ENCODE data around the gene GLI1.
"Not testable (repeated sequence)": the region's sequence is repeated elsewhere in the genome, so short reads cannot be mapped to it uniquely, and the experiment has no call there.

GLI1 gene

DNA sequence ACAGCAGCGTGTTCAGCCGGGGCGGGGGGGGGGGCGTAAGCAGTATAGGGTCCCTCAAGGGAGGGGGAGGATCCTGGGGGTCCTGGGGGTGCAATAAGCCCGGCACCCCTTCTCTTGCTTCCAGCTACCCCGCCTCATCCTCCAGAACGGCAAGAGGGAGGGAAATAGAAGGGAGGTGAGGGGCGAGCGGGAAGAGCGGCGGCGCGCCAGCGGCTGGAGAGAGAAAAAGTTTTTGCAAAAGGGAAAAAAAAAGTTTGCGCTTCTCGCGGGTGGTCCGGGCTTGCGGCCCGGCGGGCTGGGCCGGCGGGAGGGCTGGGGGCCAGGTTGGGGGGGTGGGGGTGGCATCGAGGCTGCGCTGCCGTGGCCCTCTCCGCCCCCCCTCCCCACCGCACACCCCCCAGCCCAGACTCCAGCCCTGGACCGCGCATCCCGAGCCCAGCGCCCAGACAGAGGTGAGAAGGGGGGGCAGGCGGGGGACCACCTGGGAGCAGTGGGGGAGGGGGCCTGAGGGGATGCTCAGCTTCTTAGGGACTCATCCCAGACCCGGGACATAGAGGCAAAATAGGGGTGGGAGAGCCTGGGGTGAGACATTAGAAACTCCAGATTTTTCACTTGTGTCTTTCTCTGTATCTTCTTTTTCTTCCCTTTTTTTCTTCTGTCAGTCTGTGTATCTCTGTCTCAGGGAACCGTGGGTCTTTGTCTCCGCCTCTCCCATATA, at the start of gene GLI1:
Gene GLI1 (plus strand): TSS at position 36 of the 718 bp plus-strand sequence. CDS start 3,907 bp downstream, outside the sequence.
- ATAC-seq: peak; percentile 3
- TF ChIP-seq, protein P1, sequence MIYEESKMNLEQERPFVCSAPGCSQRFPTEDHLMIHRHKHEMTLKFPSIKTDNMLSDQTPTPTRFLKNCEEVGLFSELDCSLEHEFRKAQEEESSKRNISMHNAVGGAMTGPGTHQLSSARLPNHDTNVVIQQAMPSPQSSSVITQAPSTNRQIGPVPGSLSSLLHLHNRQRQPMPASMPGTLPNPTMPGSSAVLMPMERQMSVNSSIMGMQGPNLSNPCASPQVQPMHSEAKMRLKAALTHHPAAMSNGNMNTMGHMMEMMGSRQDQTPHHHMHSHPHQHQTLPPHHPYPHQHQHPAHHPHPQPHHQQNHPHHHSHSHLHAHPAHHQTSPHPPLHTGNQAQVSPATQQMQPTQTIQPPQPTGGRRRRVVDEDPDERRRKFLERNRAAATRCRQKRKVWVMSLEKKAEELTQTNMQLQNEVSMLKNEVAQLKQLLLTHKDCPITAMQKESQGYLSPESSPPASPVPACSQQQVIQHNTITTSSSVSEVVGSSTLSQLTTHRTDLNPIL (CRISPR knock-in tag; IDR thresholded peaks at IDR 0.05; ENCODE audit: low read depth): no peak
- TF ChIP-seq RARB (CRISPR knock-in tag; IDR thresholded peaks at IDR 0.05) (no peak), CSRNP3 (CRISPR knock-in tag; IDR thresholded peaks at IDR 0.05) (no peak), CSDC2 (CRISPR knock-in tag; IDR thresholded peaks at IDR 0.05) (no peak), ISL1 (CRISPR knock-in tag; IDR thresholded peaks at IDR 0.05) (no peak), ESRRG (CRISPR knock-in tag; IDR thresholded peaks at IDR 0.05) (no peak), ZNF70 (CRISPR knock-in tag; IDR thresholded peaks at IDR 0.05) (no peak), SNAI2 (CRISPR knock-in tag; IDR thresholded peaks at IDR 0.05) (no peak), POU6F1 (CRISPR knock-in tag; IDR thresholded peaks at IDR 0.05; ENCODE audit: borderline replicate concordance, low read depth) (no peak), PPARA (CRISPR knock-in tag; IDR thresholded peaks at IDR 0.05; ENCODE audit: borderline replicate concordance) (no peak), TCF4 (CRISPR knock-in tag; IDR thresholded peaks at IDR 0.05; ENCODE audit: borderline replicate concordance) (no peak), OSR1 (CRISPR knock-in tag; IDR thresholded peaks at IDR 0.05) (no peak), ZFP3 (CRISPR knock-in tag; IDR thresholded peaks at IDR 0.05) (no peak), TOX (CRISPR knock-in tag; IDR thresholded peaks at IDR 0.05; ENCODE audit: borderline replicate concordance) (no peak), ZNF8 (CRISPR knock-in tag; IDR thresholded peaks at IDR 0.05) (no peak)
- TF ChIP-seq, protein P2, sequence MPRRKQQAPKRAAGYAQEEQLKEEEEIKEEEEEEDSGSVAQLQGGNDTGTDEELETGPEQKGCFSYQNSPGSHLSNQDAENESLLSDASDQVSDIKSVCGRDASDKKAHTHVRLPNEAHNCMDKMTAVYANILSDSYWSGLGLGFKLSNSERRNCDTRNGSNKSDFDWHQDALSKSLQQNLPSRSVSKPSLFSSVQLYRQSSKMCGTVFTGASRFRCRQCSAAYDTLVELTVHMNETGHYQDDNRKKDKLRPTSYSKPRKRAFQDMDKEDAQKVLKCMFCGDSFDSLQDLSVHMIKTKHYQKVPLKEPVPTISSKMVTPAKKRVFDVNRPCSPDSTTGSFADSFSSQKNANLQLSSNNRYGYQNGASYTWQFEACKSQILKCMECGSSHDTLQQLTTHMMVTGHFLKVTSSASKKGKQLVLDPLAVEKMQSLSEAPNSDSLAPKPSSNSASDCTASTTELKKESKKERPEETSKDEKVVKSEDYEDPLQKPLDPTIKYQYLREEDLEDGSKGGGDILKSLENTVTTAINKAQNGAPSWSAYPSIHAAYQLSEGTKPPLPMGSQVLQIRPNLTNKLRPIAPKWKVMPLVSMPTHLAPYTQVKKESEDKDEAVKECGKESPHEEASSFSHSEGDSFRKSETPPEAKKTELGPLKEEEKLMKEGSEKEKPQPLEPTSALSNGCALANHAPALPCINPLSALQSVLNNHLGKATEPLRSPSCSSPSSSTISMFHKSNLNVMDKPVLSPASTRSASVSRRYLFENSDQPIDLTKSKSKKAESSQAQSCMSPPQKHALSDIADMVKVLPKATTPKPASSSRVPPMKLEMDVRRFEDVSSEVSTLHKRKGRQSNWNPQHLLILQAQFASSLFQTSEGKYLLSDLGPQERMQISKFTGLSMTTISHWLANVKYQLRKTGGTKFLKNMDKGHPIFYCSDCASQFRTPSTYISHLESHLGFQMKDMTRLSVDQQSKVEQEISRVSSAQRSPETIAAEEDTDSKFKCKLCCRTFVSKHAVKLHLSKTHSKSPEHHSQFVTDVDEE (CRISPR knock-in tag; IDR thresholded peaks at IDR 0.05): no peak

DNA sequence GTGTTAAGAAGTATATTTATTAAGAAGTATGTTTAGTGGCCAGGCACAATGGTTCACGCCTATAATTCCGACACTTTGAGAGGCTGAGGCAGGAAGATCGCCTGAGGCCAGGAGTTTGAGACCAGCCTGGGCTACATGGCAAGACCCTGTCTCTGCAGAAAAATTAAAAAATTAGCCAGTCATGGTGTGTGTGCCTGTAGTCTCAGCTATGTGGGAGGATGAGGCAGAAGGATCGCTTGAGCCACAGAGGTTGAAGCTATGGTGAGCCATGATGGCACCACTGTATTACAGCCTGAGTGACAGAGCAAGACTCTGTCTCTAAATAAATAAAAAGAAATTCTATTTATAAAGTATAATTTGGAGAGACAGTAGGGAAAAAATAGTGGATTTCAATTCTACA, 49.1 kb upstream of the GLI1 start:
- no peak for TF ChIP-seq ZNF565 (CRISPR knock-in tag; conservative IDR thresholded peaks at IDR 0.05; ENCODE audit: low read depth)
- no peak for TF ChIP-seq RARB (CRISPR knock-in tag; IDR thresholded peaks at IDR 0.05)
- TF ChIP-seq, protein P2 (CRISPR knock-in tag; IDR thresholded peaks at IDR 0.05): no peak
- no peak for TF ChIP-seq ARNTL (CRISPR knock-in tag; IDR thresholded peaks at IDR 0.05; ENCODE audit: borderline replicate concordance, low read depth)
- no peak for TF ChIP-seq BACH2 (CRISPR knock-in tag; IDR thresholded peaks at IDR 0.05; ENCODE audit: borderline replicate concordance)
- TF ChIP-seq ZFP3 (CRISPR knock-in tag; IDR thresholded peaks at IDR 0.05): no peak
- no peak for TF ChIP-seq TOX (CRISPR knock-in tag; IDR thresholded peaks at IDR 0.05; ENCODE audit: borderline replicate concordance)
- TF ChIP-seq POU6F1 (CRISPR knock-in tag; IDR thresholded peaks at IDR 0.05; ENCODE audit: borderline replicate concordance, low read depth): no peak
- no peak for TF ChIP-seq ZC3H10 (CRISPR knock-in tag; IDR thresholded peaks at IDR 0.05)
- no peak for TF ChIP-seq ZNF8 (CRISPR knock-in tag; IDR thresholded peaks at IDR 0.05)
- TF ChIP-seq SNAI2 (CRISPR knock-in tag; IDR thresholded peaks at IDR 0.05): no peak
- TF ChIP-seq PPARA (CRISPR knock-in tag; IDR thresholded peaks at IDR 0.05; ENCODE audit: borderline replicate concordance): no peak
- TF ChIP-seq, protein P3, sequence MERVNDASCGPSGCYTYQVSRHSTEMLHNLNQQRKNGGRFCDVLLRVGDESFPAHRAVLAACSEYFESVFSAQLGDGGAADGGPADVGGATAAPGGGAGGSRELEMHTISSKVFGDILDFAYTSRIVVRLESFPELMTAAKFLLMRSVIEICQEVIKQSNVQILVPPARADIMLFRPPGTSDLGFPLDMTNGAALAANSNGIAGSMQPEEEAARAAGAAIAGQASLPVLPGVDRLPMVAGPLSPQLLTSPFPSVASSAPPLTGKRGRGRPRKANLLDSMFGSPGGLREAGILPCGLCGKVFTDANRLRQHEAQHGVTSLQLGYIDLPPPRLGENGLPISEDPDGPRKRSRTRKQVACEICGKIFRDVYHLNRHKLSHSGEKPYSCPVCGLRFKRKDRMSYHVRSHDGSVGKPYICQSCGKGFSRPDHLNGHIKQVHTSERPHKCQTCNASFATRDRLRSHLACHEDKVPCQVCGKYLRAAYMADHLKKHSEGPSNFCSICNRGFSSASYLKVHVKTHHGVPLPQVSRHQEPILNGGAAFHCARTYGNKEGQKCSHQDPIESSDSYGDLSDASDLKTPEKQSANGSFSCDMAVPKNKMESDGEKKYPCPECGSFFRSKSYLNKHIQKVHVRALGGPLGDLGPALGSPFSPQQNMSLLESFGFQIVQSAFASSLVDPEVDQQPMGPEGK (CRISPR knock-in tag; IDR thresholded peaks at IDR 0.05; ENCODE audit: borderline replicate concordance): no peak
- TF ChIP-seq CSDC2 (CRISPR knock-in tag; IDR thresholded peaks at IDR 0.05): no peak
- no peak for TF ChIP-seq ZFP30 (CRISPR knock-in tag; IDR thresholded peaks at IDR 0.05)
- no peak for TF ChIP-seq OSR1 (CRISPR knock-in tag; IDR thresholded peaks at IDR 0.05)
- TF ChIP-seq ZNF70 (CRISPR knock-in tag; IDR thresholded peaks at IDR 0.05): no peak
- no peak for TF ChIP-seq ISL1 (CRISPR knock-in tag; IDR thresholded peaks at IDR 0.05)
- no peak for ATAC-seq

GRCh38 chr12:57414160-57414559, 45.4 kb upstream of the GLI1 start:
- ATAC-seq: not testable (repeated sequence)

All from SK-N-SH treated with all-trans-retinoic acid at 6 μM for 48 hours (cell line).